ENCODE results near the gene ERCC6L2. TPM values are rescaled to one million over a fixed set of nuclear protein-coding genes. Genes with fewer than 3 reads are reported as not detected.

The ERCC6L2 gene
- total RNA-seq, 1 experiment from 2014 or later: 85.1 TPM

DNA sequence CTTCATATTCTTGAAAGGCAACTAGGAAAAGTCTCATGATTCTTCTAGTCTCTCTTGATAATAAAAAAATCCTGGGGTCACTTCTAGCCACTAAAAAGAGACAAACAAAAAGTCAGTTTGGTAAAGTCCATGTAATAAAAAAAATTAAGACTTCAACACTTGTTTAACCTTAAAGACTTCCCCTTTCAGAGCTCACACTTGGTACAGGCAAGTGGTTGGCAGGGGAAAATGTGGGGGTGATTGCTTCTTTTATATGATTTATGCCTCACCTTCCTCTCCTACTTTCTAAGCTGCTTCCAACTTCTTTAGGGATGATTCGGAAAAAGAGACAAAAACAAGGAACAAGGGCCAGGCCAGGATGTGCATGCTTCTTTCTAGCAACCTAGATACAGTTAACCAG lies 5.1 kb upstream of the ERCC6L2 start:
- no peak for DNase-seq (ENCODE audit: low spot score)

DNA sequence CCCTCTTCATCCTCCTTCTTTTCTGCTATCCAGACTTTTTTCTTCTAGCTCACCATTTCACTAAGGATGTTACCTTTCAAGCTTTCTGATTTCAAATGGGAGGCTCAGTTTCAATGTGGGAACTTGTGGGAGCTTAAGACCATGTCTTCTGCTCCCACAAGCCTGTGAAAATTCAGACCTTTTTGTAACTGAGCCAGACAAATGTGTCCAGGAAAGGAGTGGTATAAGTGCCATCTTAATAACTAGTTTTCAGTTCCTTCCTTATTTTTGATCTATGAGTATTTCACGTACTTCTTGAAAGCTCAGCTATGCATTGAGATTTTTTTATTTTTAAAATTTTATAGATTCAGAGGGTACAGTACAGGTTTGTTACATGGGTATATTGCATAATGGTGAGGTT lies 4.6 kb upstream of the ERCC6L2 start:
- no peak for DNase-seq (ENCODE audit: low spot score)

DNA sequence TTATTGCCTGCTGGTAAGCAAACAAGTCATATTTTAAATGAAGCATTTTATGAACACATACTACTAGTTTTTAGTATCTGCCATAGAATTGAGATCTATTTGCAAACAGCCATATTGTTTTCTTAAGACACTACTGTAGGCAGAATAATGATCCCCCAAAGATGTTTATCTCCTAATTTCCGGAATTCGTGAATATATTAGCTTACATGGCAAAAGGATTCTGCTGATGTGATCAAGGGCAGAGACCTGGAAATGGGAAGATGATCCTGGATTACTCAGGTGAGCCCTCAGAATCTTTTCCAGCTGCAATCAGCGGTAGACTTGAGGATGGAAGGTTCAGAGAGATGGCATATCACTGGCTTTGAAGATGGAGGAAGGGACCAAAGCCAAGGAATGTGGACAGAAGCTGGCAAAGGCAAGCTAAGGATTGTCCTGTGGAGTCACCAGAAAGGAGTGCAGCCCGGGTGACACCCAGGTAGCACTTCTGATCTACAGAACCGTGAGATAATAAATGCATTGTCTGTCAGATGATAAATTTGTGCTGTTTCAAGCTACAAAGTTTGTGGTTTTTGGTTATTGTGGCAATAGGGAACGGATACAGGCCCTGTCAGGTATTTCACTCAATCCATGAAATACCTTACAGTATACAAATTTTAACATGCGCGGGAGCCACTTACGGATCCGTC lies 1.0 kb upstream of the ERCC6L2 start:
- peak; percentile 46 for DNase-seq (ENCODE audit: low spot score)

DNA sequence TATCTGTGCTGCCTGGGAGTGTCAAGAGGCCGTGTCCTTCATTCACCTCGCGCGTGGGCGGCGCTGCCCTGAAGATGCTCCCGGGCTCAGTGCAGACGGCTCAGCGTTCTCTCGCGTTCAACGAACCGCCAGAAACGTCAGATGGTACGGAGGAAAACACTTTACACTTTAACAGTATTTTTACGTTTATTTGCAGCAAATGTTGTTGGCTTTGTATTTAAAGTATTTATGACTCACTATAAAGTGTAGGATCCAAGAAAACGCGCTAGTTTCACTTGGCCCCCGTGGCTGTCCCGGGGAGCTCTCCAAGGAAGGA lies 544 bp upstream of the ERCC6L2 start:
- peak; percentile 44 for DNase-seq (ENCODE audit: low spot score)

DNA sequence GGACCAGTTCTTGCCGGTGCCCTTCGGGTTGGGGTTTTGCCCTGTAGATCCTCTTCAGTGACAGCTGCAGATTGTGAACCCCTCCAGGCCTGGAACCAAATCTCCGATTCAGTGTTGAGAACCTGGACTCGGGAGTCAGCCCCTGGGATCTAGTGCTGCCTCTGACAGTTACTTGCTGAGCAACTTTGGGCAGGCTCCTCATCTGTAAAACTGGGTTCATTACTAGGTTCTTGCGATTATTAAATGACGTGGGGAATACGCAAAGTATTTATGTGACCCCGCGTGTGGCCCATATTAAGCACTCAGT lies 600 bp downstream of the ERCC6L2 start:
- DNase-seq (ENCODE audit: low spot score): no peak

DNA sequence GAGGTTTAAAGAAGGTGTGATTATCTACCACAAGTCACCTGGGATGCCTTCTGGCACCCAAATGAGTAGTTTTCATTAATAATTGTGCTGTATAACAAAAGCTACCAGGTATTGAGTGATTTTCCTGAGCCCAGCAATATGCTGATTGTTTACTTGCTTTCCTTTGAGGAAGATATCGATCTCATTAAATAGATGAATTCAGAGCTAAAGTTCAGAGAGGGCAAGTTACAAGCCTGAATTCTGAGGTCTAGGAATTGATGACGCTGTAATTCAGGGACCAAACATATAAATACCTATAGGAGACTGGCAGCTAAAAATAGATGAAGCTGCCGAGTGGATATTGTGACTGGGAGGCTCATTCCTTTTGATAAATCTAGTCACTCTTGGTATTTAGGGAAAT lies 1.1 kb downstream of the ERCC6L2 start:
- peak; percentile 19 for DNase-seq (ENCODE audit: low spot score)

DNA sequence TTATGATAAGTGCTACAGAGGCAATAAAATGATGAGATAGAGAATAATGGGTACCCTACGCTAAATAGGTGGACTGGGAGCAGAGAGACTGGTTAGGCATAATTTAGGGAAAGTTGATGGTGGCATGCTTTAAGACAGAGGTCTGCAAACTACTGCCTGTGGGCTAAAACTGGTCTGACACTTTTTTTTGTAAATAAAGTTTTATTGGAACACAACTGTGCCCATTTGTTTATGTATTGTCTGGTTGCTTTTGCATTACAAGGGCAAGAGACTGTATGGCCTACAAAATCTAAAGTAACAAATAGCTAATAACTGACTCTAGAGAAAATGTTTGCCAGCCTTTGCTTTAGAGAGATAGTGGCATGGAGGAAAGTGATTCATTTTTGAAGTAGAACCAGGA lies 2.5 kb downstream of the ERCC6L2 start:
- no peak for DNase-seq (ENCODE audit: low spot score)

DNA sequence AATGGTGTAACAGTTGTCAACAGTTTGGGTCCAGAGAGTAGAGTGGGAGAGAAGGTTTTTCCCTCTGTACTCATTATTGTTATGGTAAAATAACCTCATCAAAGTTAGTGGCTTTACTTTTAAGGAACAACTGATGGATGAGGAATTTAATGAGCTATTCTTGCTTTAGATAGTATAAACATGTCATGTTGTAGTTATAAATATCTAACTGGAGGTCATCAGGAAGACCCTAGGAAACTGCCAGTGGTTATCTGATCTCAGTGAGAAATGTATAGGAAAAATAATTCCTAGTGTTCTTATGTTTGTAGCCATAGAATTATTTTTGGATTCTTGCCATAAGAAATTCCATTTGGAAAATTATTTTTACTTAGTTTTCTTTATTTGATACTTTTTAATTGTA lies 4.1 kb downstream of the ERCC6L2 start:
- no peak for DNase-seq (ENCODE audit: low spot score)

DNA sequence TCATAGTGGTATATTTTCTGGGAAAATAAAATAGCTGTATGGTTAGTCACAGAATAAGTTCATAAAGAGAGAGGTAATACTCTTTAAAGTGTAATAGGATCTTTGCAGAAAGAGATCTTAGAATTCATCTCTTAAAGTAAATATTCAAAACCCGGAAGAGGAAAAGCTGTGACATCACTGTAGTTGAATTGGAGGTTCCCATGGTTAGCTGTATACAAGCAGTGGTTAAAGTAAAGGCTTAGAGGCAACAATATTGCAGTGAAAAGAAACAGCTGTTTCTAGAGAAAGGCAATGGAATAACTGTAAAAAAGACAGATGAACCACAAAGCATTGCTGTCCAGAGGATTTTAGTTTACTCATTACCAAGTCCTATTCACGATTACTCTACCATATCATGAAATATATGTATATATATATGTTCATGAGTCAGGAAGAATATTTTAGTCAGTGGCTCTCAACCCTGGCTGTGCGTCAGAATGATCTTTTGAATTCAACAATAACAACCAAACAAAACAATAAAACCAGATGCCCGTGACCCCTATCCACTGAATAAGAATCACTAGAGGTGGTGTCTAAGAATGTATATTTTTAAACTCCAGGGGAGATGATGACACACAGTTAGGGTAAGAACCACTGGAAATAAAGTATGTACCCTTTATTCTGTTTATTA lies 4.7 kb downstream of the ERCC6L2 start:
- no peak for DNase-seq (ENCODE audit: low spot score)

DNA sequence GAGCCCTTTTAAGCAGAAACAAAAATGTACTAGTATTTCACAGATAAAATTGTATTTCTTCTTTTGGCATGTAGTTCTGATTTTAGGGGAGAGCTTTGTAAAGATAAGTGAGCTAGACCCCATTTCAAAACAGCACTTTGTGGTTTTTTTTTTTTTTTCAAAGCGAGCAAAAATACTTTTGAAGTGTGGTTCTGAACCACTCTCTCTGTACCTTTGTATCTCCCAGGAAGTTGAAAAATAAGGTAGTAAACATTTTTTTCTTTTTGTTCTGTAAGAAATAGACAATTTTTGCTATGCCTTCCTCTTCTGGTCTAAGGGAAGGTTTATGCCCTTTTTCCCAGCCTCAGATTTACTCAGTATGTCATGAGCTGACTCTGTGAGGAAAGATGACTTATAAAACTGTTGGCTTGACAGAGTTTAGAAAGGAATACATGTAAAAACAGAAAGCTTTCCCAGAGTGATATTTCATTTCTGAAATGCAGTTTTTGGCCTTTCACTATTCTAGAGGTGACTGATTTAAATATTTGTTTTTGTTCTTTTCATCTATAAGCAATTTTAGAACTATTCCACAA lies 12.5 kb downstream of the ERCC6L2 start:
- no peak for DNase-seq (ENCODE audit: low spot score)

DNA sequence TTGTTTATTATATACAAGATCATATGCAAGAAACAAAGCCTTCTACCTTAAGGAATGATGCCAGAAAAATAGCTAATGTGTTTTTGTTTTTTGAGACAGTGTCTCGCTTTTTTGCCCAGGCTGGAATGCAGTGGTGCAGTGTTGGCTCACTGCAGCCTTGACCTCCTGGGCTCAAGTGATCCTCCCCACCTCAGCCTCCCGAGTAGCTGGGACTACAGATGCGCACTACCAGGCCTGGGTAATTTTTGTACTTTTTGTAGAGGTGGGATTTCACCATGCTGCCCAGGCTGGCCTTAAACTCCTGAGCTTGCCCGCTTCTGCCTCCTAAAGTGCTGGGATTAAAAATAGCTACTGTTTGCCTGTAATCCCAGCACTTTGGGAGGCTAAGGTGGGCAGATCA lies 15.1 kb downstream of the ERCC6L2 start:
- DNase-seq (ENCODE audit: low spot score): no peak

DNA sequence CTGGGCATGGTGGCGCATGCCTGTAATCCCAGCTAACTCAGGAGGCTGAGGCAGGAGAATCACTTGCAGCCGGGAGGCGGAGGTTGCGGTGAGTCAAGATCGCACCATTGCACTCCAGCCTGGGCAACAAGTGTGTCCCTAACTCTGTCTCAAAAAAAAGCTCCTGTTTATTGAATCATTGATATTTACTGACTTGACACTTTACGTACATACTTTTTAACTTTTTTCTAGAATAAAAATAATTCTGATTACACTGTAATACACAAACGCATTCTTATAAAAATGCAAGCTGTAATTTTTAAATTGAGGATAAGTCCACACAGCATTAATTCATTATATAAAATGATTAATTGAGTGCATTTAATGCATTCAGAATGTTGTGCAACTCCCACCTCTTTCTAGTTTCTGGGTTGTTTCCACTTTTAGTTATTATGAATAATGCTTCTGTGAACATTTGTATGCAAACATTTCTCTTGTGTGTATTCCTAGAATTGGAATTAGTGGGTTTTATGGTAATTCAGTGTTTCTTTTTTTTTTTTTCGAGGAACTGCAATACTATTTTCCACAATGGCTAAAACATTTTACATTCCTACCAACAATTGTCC lies 15.7 kb downstream of the ERCC6L2 start:
- DNase-seq (ENCODE audit: low spot score): no peak

DNA sequence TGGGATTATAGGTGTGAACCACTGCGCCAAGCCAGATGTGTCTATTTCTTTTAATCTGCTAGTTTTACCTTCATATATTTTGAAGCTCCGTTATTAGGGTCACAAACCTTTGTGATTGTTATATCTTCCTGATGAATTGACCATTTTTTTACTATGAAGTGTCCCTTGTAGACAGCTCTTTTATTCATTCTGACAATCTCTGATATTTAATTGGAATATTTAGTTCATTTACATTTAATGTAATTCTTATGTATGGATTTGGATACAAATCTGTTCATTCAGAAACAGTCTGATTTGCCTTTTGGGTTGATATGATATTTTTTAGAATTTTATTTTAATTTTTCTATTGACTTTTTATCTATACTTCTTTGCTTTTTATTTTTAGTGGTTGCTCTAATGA lies 17.2 kb downstream of the ERCC6L2 start:
- DNase-seq (ENCODE audit: low spot score): no peak

DNA sequence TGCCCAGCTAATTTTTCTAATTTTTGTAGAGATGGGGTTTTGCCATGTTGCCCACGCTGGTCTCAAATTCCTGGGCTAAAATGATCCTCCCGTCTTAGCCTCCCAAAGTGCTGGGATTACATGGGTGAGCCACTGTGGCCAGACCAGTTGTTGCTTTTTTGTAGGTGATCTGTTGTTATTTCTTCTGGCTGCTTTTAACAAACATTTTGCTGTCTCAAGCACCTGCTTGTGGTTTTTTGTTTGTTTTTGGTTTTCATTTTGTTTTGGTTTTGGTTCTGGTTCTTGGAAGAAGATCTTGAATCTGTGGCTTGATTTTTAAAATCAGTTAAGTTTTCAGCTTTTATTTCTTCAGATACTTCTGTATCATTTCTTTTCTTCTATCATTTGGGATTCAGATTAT lies 21.1 kb downstream of the ERCC6L2 start:
- DNase-seq (ENCODE audit: low spot score): no peak

DNA sequence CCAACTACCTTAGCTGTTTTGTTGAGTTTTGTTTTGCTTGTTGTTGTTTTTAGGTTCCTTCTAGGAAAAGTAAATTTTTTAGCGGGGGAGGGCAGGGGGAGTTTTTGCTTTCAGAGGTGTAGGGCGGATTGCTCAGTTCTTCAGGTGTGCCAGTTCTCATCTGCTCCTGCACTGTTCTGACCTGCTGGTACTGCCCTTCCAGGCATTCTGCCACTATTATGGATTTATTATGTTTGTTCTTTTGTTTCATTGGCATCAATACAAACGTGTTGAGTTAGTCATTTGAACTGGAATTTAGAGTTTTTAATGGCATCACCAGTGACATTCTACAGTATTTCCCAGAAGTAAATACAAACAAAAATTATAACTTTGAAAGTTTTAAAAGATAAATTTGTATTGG lies 26.0 kb downstream of the ERCC6L2 start:
- no peak for DNase-seq (ENCODE audit: low spot score)

DNA sequence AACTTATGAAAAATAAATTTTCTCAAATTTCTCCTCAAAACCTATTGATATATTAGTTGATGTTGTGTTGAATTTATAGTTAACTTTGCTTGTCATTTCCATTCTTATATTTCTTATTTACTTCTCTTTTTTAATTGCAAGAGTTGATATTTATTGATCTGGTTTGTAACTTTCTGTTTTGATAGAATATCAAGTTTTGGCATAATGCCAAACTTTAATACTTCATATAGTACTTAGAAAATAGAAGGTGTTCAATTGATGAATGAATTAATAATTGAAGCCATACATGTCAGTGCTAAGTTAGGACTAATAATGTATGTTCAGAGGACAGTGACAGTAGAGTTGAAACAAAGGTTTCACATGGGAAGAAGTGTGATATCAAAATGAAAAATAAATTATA lies 27.9 kb downstream of the ERCC6L2 start:
- DNase-seq (ENCODE audit: low spot score): no peak

DNA sequence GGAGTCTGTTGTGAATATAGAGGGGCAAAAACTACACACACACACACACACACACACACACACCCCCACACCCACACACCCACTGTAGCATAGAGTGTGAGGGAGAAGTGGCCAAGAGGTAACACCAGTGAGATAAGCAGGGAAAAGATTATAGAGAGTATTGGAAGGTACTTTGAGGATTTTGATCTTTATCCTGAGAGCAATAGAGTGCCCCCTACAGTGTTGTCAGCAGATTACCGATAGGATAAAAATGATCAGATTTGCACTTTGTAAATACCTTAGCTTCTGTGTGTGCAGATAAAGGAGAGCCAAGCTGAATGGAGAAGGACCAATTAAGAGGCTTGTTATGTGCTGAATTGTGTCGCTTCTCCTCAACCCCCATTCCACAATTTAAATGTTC lies 32.3 kb downstream of the ERCC6L2 start:
- no peak for DNase-seq (ENCODE audit: low spot score)

DNA sequence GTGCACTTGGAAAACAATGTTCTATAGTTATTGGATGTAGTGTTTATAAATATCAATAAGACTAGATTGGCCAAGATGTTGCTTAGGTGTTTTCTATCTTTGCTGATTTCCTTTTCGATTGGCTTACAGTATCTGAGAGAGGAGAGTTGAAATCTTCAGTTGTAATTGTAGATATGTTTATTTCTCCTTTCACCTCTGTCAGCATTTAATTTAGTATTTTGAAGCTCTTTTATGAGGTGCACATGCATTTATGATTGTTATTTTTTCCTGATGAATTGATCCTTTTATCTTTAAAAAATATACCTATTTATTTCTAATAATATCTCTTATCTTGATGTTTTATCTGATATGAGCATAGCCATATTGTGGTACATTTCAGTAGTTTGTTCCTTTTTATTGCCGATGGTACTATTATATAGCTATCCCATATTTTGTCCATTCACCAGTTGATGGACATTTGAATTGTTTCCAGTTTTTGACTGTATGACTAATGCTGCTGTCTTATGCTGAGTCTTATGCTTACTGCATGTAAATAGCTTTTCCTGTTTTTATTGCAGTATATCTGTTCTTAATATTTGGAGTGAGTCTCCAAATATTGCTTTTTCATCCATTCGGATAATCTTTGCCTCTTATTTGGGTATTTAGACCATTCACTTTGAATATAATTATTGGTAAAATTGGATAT lies 34.7 kb downstream of the ERCC6L2 start:
- DNase-seq (ENCODE audit: low spot score): peak; percentile 5

DNA sequence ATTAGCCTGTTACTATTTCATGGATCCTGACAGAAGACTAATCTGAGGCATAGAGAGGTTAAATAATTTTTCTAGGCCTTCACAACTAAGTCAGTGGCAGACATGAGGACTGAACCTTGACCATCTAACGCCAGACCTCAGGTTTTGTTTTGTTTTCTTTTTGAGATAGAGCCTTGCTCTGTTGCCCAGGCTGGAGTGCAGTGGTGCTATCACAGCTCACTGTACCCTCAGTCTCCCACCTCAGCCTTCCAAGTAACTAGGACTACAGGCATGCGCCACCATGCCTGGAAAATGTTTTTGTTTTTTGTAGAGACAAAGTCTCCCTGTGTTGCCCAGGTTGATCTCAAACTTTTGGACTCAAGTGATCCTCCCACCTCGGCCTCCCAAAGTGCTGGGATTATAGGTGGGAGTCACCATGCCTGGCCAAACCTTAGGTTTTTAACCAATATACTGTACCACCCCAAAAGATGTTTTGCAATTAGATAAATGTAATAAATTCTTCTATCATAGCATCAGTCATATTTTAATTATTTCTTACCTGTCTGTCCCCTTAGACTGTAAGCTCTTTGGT lies 35.4 kb downstream of the ERCC6L2 start:
- DNase-seq (ENCODE audit: low spot score): no peak

DNA sequence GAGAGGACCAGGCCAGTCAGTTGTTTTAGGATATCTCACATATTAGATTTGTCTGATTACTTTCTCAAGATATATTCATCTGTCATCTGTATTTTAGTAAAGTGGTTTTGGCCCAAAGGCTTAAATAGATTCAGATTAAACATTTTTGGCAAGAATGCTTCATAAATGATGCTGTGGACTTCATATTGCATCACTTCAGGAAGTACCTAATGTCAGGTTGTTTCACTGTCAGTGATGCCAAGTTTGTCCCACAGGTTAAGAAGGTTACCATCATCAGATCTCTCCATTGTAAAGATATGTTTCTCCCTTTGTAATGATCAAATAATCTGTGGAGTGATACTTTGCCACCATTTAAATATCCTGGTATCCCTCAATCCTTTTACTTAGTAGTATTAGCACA lies 37.3 kb downstream of the ERCC6L2 start:
- no peak for DNase-seq (ENCODE audit: low spot score)

DNA sequence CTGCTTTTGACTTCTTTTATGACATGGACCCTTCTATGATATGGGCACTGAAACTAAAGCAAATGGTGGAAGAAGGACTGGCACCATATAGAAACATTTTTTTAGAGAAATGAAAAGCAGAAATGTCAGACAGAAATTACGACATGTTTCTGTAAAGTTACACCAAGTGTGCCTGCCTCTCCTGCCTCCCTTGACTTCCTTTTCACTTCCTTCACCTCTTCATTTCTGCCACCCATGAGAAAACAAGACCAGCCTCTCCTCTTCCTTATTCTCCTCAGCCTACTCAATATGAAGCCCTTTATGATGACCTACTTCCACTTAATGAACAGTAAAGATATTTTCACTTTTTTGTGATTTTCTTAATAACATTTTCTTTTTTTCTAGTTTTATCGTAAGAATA lies 44.5 kb downstream of the ERCC6L2 start:
- no peak for DNase-seq (ENCODE audit: low spot score)

DNA sequence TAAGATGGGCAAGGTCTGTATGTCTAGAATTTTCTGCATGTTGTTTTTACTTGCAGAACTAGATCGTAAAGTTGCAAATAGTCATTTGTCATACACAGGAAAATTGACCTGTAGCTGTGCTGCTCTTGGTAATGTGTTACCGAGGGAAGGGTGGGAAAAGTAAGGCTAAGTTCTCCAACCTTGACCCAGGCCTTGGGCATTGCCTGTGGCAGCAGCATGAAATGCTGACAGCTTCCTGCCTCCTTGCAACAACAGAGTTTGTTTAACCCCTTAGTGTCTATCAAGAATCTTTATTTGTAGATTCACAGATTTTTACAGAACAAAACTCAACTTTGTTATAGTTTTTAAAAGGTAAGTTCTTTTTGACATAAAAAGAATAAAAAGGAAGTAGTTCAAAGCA lies 48.3 kb downstream of the ERCC6L2 start:
- no peak for DNase-seq (ENCODE audit: low spot score)

DNA sequence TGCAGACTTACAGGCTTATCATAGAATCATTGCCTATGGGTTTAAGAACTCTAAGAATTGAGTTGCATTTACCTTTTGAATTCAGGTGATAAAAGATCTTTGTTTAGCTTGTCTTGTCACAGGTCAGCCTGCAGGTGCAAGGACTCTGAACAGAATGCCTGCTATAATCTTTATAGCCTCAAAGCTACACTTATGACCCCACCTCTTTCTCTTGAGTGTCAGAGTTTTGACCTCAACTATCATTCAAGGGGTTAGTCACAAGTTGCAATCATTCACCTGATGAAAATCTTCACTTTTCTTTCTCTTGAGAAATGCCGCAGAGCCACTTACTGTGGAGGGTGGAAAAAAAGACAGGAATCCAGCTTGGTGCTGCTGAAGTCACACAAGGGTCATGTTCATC lies 49.5 kb downstream of the ERCC6L2 start:
- DNase-seq (ENCODE audit: low spot score): no peak
